Measurements from ENCODE around the gene CHRNA4.
"Not testable (repeated sequence)": the region's sequence is repeated elsewhere in the genome, so short reads cannot be mapped to it uniquely, and the experiment has no call there.

Gene CHRNA4

GRCh38 chr20:63397946-63398450 is 36.8 kb upstream of the CHRNA4 start:
- DNase-seq (ENCODE audit: low read depth, low spot score), result no peak

- no peak for DNase-seq (ENCODE audit: low read depth, low spot score)
Observed at GRCh38 chr20:63397155-63397843, 36.1 kb upstream of the CHRNA4 start.

GRCh38 chr20:63396300-63396699 is 35.2 kb upstream of the CHRNA4 start:
- no peak for DNase-seq (ENCODE audit: low read depth, low spot score)

GRCh38 chr20:63395723-63396122 is 34.6 kb upstream of the CHRNA4 start:
- DNase-seq (ENCODE audit: low read depth, low spot score), result no peak

GRCh38 chr20:63394920-63395455 is 33.8 kb upstream of the CHRNA4 start:
- DNase-seq (ENCODE audit: low read depth, low spot score), result no peak

- DNase-seq (ENCODE audit: low read depth, low spot score), result peak; percentile 53
Observed at GRCh38 chr20:63394069-63394919, 33.1 kb upstream of the CHRNA4 start.

- no peak for DNase-seq (ENCODE audit: low read depth, low spot score)
Observed at GRCh38 chr20:63393566-63393965, 32.4 kb upstream of the CHRNA4 start.

GRCh38 chr20:63392465-63393365 is 31.6 kb upstream of the CHRNA4 start:
- DNase-seq (ENCODE audit: low read depth, low spot score), result no peak

- DNase-seq (ENCODE audit: low read depth, low spot score), result no peak
Observed at GRCh38 chr20:63387917-63388316, 26.8 kb upstream of the CHRNA4 start.

GRCh38 chr20:63387393-63387792 is 26.2 kb upstream of the CHRNA4 start:
- DNase-seq (ENCODE audit: low read depth, low spot score), result no peak

- DNase-seq (ENCODE audit: low read depth, low spot score), result no peak
Observed at GRCh38 chr20:63386491-63386890, 25.3 kb upstream of the CHRNA4 start.

GRCh38 chr20:63385819-63386218 is 24.7 kb upstream of the CHRNA4 start:
- DNase-seq (ENCODE audit: low read depth, low spot score), result no peak

GRCh38 chr20:63384336-63384735 is 23.2 kb upstream of the CHRNA4 start:
- DNase-seq (ENCODE audit: low read depth, low spot score), result no peak

- no peak for DNase-seq (ENCODE audit: low read depth, low spot score)
Observed at GRCh38 chr20:63383556-63383955, 22.4 kb upstream of the CHRNA4 start.

- no peak for DNase-seq (ENCODE audit: low read depth, low spot score)
Observed at GRCh38 chr20:63382551-63383300, 21.6 kb upstream of the CHRNA4 start.

GRCh38 chr20:63381781-63382431 is 20.8 kb upstream of the CHRNA4 start:
- DNase-seq (ENCODE audit: low read depth, low spot score), result peak; percentile 34

- DNase-seq (ENCODE audit: low read depth, low spot score), result no peak
Observed at GRCh38 chr20:63380346-63380870, 19.3 kb upstream of the CHRNA4 start.

GRCh38 chr20:63379872-63380271 is 18.7 kb upstream of the CHRNA4 start:
- not testable (repeated sequence) for DNase-seq (ENCODE audit: low read depth, low spot score)

- no peak for DNase-seq (ENCODE audit: low read depth, low spot score)
Observed at GRCh38 chr20:63379296-63379695, 18.1 kb upstream of the CHRNA4 start.

- DNase-seq (ENCODE audit: low read depth, low spot score), result no peak
Observed at GRCh38 chr20:63378626-63379025, 17.5 kb upstream of the CHRNA4 start.
